ENCODE results near the gene TEDC1.

DNA sequence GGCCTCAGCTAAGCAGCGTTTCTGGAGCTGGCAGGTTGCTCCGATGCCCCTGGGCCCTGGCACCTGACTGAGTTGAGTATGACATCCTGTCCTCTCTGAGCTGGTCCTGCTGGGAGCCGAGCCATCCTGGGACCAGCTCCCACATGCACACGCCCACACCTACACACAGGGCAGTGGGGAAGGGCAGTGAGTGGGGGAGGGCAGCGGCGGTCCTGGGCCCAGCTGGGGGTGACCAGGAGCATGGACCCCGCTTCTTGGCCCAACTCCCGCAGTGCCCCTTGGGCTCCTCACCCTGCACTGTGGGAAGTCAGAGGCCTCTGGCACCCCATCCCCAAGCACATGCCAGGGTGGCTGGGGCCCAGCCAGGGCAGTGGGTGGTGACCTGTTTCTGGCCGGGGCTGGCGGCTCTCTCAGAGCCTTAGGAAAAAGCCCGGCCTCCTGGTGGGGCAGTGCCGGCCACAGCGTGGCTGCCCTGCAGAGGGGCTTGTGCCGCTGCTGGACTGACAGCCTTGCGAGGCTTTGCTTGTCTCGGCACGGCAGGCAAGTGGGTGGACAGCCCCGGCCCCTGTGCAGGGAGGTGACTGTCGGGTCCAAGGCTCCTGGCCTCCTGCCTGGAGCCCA is 22.3 kb upstream of the TEDC1 start:
- no peak for TF ChIP-seq SIN3A (IDR thresholded peaks at IDR 0.05; ENCODE audit: borderline replicate concordance, insufficient read depth, low read length)
- no peak for TF ChIP-seq POLR2AphosphoS5 (IDR thresholded peaks at IDR 0.05; ENCODE audit: low read depth, low read length)
- TF ChIP-seq, protein P1, sequence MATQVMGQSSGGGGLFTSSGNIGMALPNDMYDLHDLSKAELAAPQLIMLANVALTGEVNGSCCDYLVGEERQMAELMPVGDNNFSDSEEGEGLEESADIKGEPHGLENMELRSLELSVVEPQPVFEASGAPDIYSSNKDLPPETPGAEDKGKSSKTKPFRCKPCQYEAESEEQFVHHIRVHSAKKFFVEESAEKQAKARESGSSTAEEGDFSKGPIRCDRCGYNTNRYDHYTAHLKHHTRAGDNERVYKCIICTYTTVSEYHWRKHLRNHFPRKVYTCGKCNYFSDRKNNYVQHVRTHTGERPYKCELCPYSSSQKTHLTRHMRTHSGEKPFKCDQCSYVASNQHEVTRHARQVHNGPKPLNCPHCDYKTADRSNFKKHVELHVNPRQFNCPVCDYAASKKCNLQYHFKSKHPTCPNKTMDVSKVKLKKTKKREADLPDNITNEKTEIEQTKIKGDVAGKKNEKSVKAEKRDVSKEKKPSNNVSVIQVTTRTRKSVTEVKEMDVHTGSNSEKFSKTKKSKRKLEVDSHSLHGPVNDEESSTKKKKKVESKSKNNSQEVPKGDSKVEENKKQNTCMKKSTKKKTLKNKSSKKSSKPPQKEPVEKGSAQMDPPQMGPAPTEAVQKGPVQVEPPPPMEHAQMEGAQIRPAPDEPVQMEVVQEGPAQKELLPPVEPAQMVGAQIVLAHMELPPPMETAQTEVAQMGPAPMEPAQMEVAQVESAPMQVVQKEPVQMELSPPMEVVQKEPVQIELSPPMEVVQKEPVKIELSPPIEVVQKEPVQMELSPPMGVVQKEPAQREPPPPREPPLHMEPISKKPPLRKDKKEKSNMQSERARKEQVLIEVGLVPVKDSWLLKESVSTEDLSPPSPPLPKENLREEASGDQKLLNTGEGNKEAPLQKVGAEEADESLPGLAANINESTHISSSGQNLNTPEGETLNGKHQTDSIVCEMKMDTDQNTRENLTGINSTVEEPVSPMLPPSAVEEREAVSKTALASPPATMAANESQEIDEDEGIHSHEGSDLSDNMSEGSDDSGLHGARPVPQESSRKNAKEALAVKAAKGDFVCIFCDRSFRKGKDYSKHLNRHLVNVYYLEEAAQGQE (IDR thresholded peaks at IDR 0.05; ENCODE audit: insufficient read depth in 1 of 2, low read depth in 2 of 2, low read length in 2 of 2) = no peak
- TF ChIP-seq TAF1 (IDR thresholded peaks at IDR 0.05; ENCODE audit: borderline replicate concordance, insufficient read depth, low read length) = no peak
- no peak for TF ChIP-seq FOXP2 (optimal IDR thresholded peaks at IDR 0.05; ENCODE audit: borderline replicate concordance, extremely low read depth, extremely low read length, insufficient read depth)
